Activated T-cell treated with anti-CD3 and anti-CD28 coated beads, Interleukin-2, amount 50 U/mL, for 24 hours (primary cell): ENCODE measurements around the gene CCDC61.

ENCODE experiments used
- DNase-seq: peaks from one replicate; pipeline ENCODE4 v3.0.0-alpha.2; 2020
- H3K27ac Mint-ChIP-seq: 2 replicates; pipeline ENCODE4 v1.8.0; 2020; ENCODE audit warnings: mild to moderate bottlenecking, mixed read lengths
- H3K27me3 Mint-ChIP-seq: 2 replicates; pipeline ENCODE4 v1.8.0; 2020; ENCODE audit warnings: mixed read lengths
- H3K36me3 Mint-ChIP-seq: 2 replicates; pipeline ENCODE4 v1.8.0; 2020; ENCODE audit warnings: low read depth, mixed read lengths
- H3K4me1 Mint-ChIP-seq: 2 replicates; pipeline ENCODE4 v1.8.0; 2020; ENCODE audit warnings: low read depth, mixed read lengths
- H3K4me3 Mint-ChIP-seq: 2 replicates; pipeline ENCODE4 v1.8.0; 2020; ENCODE audit warnings: mild to moderate bottlenecking, moderate library complexity, mixed read lengths
- H3K9me3 Mint-ChIP-seq: 2 replicates; pipeline ENCODE4 v1.8.0; 2020; ENCODE audit warnings: mixed read lengths

CCDC61 gene

GRCh38 chr19:46066471-46066870, 71.2 kb downstream of the CCDC61 start:
- peaks cover under 1% of the 10 kb centered on the region for H3K9me3 Mint-ChIP-seq
- H3K4me1 Mint-ChIP-seq, result peaks cover 4% of the 10 kb centered on the region
- no peak overlapping the region for H3K4me3 Mint-ChIP-seq
- no peaks in the 10 kb centered on the region for H3K36me3 Mint-ChIP-seq
- no peak for DNase-seq
- H3K27ac Mint-ChIP-seq, result no peak overlapping the region
- H3K27me3 Mint-ChIP-seq, result peaks cover 90% of the 10 kb centered on the region

DNA sequence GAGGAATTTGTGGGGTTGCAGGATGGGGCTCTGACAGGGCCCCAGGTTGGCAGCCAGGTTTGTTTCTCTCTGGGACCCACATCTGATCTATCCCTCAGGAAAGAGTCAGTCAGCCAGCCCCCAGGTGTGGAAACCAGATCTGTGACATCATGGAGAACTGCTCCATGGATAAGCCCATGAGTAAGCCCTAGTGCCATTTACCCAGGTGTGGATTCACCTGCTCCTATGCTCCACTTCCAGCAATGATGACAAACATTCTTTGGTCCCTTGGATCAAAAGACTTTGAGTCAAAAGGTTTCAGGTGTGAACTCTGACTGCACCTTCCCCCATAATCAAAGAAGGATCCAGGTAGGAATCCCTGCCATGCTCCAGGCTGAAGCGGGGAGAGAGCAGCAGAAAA, 72.4 kb downstream of the CCDC61 start:
- no peaks in the 10 kb centered on the region for H3K36me3 Mint-ChIP-seq
- no peaks in the 10 kb centered on the region for H3K9me3 Mint-ChIP-seq
- no peak for DNase-seq
- no peak overlapping the region for H3K4me3 Mint-ChIP-seq
- H3K27ac Mint-ChIP-seq, result no peak overlapping the region
- peaks cover 4% of the 10 kb centered on the region for H3K4me1 Mint-ChIP-seq
- peaks cover 90% of the 10 kb centered on the region for H3K27me3 Mint-ChIP-seq
